Measurements from ENCODE around the gene C17orf114. TPM values are rescaled to one million over a fixed set of nuclear protein-coding genes. Genes with fewer than 3 reads are reported as not detected.

Gene C17orf114

DNA sequence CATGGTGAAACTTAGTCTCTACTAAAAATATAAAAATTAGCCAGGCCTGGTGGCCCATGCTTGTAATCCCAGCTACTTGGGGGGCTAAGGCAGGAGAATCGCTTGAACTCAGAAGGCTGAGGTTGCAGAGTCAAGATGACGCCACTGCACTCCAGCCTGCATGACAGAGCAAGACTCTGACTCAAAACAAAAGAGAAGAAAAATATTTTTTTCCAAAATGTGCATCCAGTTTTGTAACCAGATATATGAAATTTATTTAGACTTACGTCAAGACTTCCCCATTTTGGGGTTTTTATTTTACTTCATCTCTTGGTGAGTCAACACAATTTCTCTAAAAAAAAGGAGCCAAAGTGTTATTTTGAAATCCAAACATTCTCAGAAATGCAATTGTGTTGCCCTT, 35.9 kb downstream of the C17orf114 start:
- Mint-ChIP-seq H3K4me1 (ENCODE audit: low read depth) (peaks cover 1% of the 10 kb centered on the region), H3K36me3 (ENCODE audit: insufficient read depth) (no peaks in the 10 kb centered on the region), H3K9me3 (ENCODE audit: low read depth) (no peaks in the 10 kb centered on the region), H3K27me3 (no peaks in the 10 kb centered on the region), H3K27ac (no peak overlapping the region), H3K4me3 (ENCODE audit: low read depth) (no peak overlapping the region)
- no peak for DNase-seq (ENCODE audit: low spot score, unreplicated experiment)
- TF ChIP-seq, protein P1, sequence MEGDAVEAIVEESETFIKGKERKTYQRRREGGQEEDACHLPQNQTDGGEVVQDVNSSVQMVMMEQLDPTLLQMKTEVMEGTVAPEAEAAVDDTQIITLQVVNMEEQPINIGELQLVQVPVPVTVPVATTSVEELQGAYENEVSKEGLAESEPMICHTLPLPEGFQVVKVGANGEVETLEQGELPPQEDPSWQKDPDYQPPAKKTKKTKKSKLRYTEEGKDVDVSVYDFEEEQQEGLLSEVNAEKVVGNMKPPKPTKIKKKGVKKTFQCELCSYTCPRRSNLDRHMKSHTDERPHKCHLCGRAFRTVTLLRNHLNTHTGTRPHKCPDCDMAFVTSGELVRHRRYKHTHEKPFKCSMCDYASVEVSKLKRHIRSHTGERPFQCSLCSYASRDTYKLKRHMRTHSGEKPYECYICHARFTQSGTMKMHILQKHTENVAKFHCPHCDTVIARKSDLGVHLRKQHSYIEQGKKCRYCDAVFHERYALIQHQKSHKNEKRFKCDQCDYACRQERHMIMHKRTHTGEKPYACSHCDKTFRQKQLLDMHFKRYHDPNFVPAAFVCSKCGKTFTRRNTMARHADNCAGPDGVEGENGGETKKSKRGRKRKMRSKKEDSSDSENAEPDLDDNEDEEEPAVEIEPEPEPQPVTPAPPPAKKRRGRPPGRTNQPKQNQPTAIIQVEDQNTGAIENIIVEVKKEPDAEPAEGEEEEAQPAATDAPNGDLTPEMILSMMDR (IDR thresholded peaks at IDR 0.05; ENCODE audit: unreplicated experiment) = no peak

DNA sequence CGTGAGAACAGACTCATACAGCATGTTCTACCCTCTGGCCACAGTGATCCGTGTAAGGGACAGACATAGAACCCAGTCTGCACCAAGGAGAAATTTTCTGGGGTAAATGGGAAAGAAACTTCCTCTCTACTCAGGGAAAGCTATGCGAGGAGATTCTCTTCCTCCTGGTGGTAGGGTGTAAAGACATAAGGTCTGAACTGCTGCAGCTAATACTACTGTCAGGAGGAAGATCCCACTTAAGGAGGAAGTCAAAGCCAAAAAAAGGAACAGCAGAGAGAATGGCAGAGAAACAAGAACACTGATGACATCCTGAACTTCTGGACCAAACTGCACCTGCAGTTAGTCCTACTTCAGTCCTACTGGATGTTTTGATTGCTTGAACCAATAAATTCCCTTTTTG, 37.5 kb downstream of the C17orf114 start:
- Mint-ChIP-seq H3K36me3 (ENCODE audit: insufficient read depth) (no peaks in the 10 kb centered on the region), H3K27ac (no peak overlapping the region), H3K4me3 (ENCODE audit: low read depth) (no peak overlapping the region), H3K27me3 (no peaks in the 10 kb centered on the region), H3K4me1 (ENCODE audit: low read depth) (no peaks in the 10 kb centered on the region), H3K9me3 (ENCODE audit: low read depth) (no peaks in the 10 kb centered on the region)
- DNase-seq (ENCODE audit: low spot score, unreplicated experiment) = no peak
- TF ChIP-seq, protein P1 (IDR thresholded peaks at IDR 0.05; ENCODE audit: unreplicated experiment) = no peak

DNA sequence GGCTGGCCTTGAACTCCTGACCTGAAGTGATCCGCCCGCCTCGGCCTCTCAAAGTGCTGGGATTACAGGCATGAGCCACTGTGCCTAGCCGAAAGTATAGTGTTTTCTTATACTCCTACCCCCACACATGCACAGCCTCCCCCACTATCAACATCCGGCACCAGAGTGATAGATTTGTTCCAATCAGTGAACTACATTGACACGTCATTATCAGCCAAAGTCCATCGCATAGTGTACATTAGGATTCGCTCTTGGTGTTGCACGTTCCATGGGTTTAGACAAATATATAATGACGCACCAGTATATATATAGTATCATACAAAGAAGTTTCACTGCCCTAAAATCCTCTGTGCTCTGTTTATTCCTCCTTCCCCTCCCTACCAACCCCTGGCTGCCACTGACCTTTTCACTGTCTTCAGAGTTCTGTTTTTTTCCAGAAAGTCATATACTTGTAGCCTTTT, 42.3 kb downstream of the C17orf114 start:
- Mint-ChIP-seq H3K27me3 (peaks cover 11% of the 10 kb centered on the region), H3K36me3 (ENCODE audit: insufficient read depth) (no peaks in the 10 kb centered on the region), H3K4me1 (ENCODE audit: low read depth) (peaks cover 5% of the 10 kb centered on the region), H3K4me3 (ENCODE audit: low read depth) (no peak overlapping the region), H3K27ac (no peak overlapping the region), H3K9me3 (ENCODE audit: low read depth) (no peaks in the 10 kb centered on the region)
- TF ChIP-seq, protein P1 (IDR thresholded peaks at IDR 0.05; ENCODE audit: unreplicated experiment) = no peak
- DNase-seq (ENCODE audit: low spot score, unreplicated experiment) = no peak

DNA sequence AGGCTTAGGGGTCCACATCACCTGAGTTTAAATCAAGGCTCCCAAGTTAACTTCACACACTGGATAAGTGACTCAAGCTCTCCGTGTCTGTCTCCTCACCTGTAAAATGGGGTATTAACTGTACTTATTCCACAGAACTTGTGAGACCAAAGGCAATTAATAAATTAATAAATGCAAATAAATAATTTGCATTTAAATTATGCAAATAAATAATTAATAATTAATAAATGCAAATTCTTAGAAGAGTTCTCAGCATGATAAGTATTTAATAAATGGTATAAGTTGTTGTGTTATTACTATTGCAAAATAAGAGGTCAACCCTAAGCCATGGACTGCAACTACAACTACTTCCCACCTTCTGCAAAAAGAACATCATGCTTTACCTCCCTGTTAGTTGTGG, 48.7 kb downstream of the C17orf114 start:
- no peaks in the 10 kb centered on the region for H3K9me3 Mint-ChIP-seq (ENCODE audit: low read depth)
- DNase-seq (ENCODE audit: low spot score, unreplicated experiment) = no peak
- TF ChIP-seq, protein P1 (IDR thresholded peaks at IDR 0.05; ENCODE audit: unreplicated experiment) = no peak
- no peaks in the 10 kb centered on the region for H3K36me3 Mint-ChIP-seq (ENCODE audit: insufficient read depth)
- no peak overlapping the region for H3K4me3 Mint-ChIP-seq (ENCODE audit: low read depth)
- H3K27me3 Mint-ChIP-seq = peaks cover 38% of the 10 kb centered on the region
- no peak overlapping the region for H3K27ac Mint-ChIP-seq
- peaks cover 5% of the 10 kb centered on the region for H3K4me1 Mint-ChIP-seq (ENCODE audit: low read depth)

DNA sequence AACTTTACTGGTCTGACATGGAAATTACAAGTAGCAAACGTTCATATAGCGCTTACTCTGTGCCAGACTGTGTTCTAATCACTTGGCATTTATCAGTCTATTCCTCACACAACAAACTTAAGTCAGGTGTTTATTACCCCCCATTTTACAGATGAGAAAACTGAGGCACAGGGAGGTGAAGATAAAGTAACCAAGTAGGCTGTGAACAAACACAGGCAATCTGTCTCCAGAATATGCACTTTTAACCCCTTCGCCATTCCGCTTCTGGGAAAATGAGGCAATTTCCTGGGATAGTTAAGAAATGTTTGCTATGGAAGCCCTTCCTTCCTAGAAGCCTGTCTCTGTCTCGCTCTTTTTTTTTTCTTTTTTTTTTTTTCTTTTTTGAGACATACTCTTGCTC, 50.2 kb downstream of the C17orf114 start:
- DNase-seq (ENCODE audit: low spot score, unreplicated experiment) = no peak
- Mint-ChIP-seq H3K4me3 (ENCODE audit: low read depth) (no peak overlapping the region), H3K27ac (no peak overlapping the region), H3K4me1 (ENCODE audit: low read depth) (no peaks in the 10 kb centered on the region), H3K27me3 (peaks cover 41% of the 10 kb centered on the region), H3K36me3 (ENCODE audit: insufficient read depth) (no peaks in the 10 kb centered on the region), H3K9me3 (ENCODE audit: low read depth) (no peaks in the 10 kb centered on the region)
- TF ChIP-seq, protein P1 (IDR thresholded peaks at IDR 0.05; ENCODE audit: unreplicated experiment) = no peak

Other genes with a start within 250 kb of the C17orf114 start
- 55.2 and 55.6 TPM in 2 replicates for gene MYBBP1A, start 246.9 kb downstream of the C17orf114 start, total RNA-seq
- gene GGT6, start 241.8 kb downstream of the C17orf114 start, total RNA-seq = not detected in 2 replicates
- gene SMTNL2, start 217.8 kb downstream of the C17orf114 start, total RNA-seq = 8.3 and 8.6 TPM in 2 replicates
- 0.33 and 0.69 TPM in 2 replicates for gene ALOX15, start 160.7 kb downstream of the C17orf114 start, total RNA-seq
- gene PELP1, start 98.2 kb downstream of the C17orf114 start, total RNA-seq = 95.2 and 103 TPM in 2 replicates
- gene ARRB2, start 91.7 kb downstream of the C17orf114 start, total RNA-seq = 52.6 and 53.8 TPM in 2 replicates
- 19.6 and 22.4 TPM in 2 replicates for gene MED11, start 70.9 kb downstream of the C17orf114 start, total RNA-seq
- 0.18 and 0.22 TPM in 2 replicates for gene ZMYND15, start 62.5 kb downstream of the C17orf114 start, total RNA-seq
- 4.0 and 4.3 TPM in 2 replicates for gene CXCL16, start 62.4 kb downstream of the C17orf114 start, total RNA-seq
- 0.44 and 0.57 TPM in 2 replicates for gene TM4SF5, start 30.4 kb downstream of the C17orf114 start, total RNA-seq
- gene VMO1, start 16.0 kb downstream of the C17orf114 start, total RNA-seq = 1.3 and 2.0 TPM in 2 replicates
- 4.0 and 4.1 TPM in 2 replicates for gene GLTPD2, start 13.4 kb downstream of the C17orf114 start, total RNA-seq
- 126 and 137 TPM in 2 replicates for gene PSMB6, start 6.2 kb downstream of the C17orf114 start, total RNA-seq
- gene PLD2, start 4.8 kb upstream of the C17orf114 start, total RNA-seq = 80.3 and 81.0 TPM in 2 replicates
- gene MINK1, start 31.0 kb upstream of the C17orf114 start, total RNA-seq = 139 and 145 TPM in 2 replicates
- gene C17orf107, start 97.2 kb upstream of the C17orf114 start, total RNA-seq = 3.6 and 3.7 TPM in 2 replicates
- 0.31 and 0.36 TPM in 2 replicates for gene CHRNE, start 100.8 kb upstream of the C17orf114 start, total RNA-seq
- not detected in 2 replicates for gene GP1BA, start 129.9 kb upstream of the C17orf114 start, total RNA-seq
- 46.8 and 47.4 TPM in 2 replicates for gene SLC25A11, start 137.7 kb upstream of the C17orf114 start, total RNA-seq
- 97.4 and 106 TPM in 2 replicates for gene RNF167, start 137.9 kb upstream of the C17orf114 start, total RNA-seq
- gene PFN1, start 146.2 kb upstream of the C17orf114 start, total RNA-seq = 372 and 404 TPM in 2 replicates
- gene ENO3, start 148.8 kb upstream of the C17orf114 start, total RNA-seq = 23.4 and 25.8 TPM in 2 replicates
- 70.3 and 71.4 TPM in 2 replicates for gene SPAG7, start 165.5 kb upstream of the C17orf114 start, total RNA-seq
- gene CAMTA2, start 185.3 kb upstream of the C17orf114 start, total RNA-seq = 34.1 and 34.2 TPM in 2 replicates
- gene INCA1, start 195.2 kb upstream of the C17orf114 start, total RNA-seq = 2.8 and 3.3 TPM in 2 replicates
- 104 and 111 TPM in 2 replicates for gene KIF1C, start 195.6 kb upstream of the C17orf114 start, total RNA-seq
- not detected in 2 replicates for gene SLC52A1, start 233.1 kb upstream of the C17orf114 start, total RNA-seq

Measured in progenitor cell of endocrine pancreas (in vitro differentiated cells).